GM19193 (cell line): ENCODE results near the gene RAB19.

ENCODE experiments used
- POLR2A ChIP-seq: IDR thresholded peaks from 4 replicates; pipeline ENCODE4 v1.6.1; 2011; ENCODE audit not compliant: insufficient read depth, insufficient read length; ENCODE audit errors: extremely low read depth

Gene RAB19

GRCh38 chr7:140403878-140404564, at the start of gene RAB19:
RAB19 (plus strand) TSS chr7:140404058; CDS start chr7:140407647, 3,589 bp downstream.
- TF ChIP-seq POLR2A = no peak

- no peak for TF ChIP-seq POLR2A
Observed at GRCh38 chr7:140358024-140358411, 45.8 kb upstream of the RAB19 start.

GRCh38 chr7:140358412-140359051, 45.3 kb upstream of the RAB19 start:
- TF ChIP-seq POLR2A = no peak

GRCh38 chr7:140360697-140361229, 43.1 kb upstream of the RAB19 start:
- TF ChIP-seq POLR2A = no peak

- TF ChIP-seq POLR2A = no peak
Observed at GRCh38 chr7:140364819-140365218, 39.0 kb upstream of the RAB19 start.

- no peak for TF ChIP-seq POLR2A
Observed at GRCh38 chr7:140367528-140367927, 36.3 kb upstream of the RAB19 start.

GRCh38 chr7:140369294-140369693, 34.6 kb upstream of the RAB19 start:
- TF ChIP-seq POLR2A = no peak

GRCh38 chr7:140375323-140375722, 28.5 kb upstream of the RAB19 start:
- no peak for TF ChIP-seq POLR2A

- no peak for TF ChIP-seq POLR2A
Observed at GRCh38 chr7:140375892-140376730, 27.7 kb upstream of the RAB19 start.

- no peak for TF ChIP-seq POLR2A
Observed at GRCh38 chr7:140383954-140384713, 19.7 kb upstream of the RAB19 start.

GRCh38 chr7:140384894-140385545, 18.8 kb upstream of the RAB19 start:
- TF ChIP-seq POLR2A = no peak

GRCh38 chr7:140389445-140389844, 14.4 kb upstream of the RAB19 start:
- TF ChIP-seq POLR2A = no peak

GRCh38 chr7:140390034-140390433, 13.8 kb upstream of the RAB19 start:
- no peak for TF ChIP-seq POLR2A
